Measurements from ENCODE around the gene SLC39A2. TPM values are rescaled to one million over a fixed set of nuclear protein-coding genes. Genes with fewer than 3 reads are reported as not detected.

SLC39A2 gene
- total and polyA plus RNA-seq, 2 donors from 2014 or later = not detected

DNA sequence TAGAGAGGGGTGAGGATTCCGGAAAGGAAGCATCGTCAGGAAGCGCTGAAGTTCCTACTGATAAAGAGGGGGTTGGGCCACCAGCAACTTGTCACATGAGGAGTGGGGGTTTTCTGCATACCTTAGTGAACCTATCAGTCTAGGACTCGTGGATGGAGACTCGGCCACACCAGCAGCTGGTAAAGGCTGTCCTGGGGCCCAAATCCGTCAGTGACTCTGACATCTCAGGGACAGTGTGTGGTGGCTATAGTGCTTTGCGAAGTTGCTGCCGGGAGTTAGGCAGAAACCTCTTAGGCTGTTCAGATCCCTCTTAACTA, 27.4 kb upstream of the SLC39A2 start:
- Histone ChIP-seq H3K27me3 (ENCODE audit: control insufficient read depth, insufficient read depth, low read length) (no peaks in the 10 kb centered on the region), H3K4me3 (ENCODE audit: low read length in 3 of 3) (peak overlapping the region in 2 of 3 donors; percentile 69 to 86), H3K9ac (ENCODE audit: low read length in 3 of 3) (peak overlapping the region in 1 of 3 donors; percentile 41), H3K9me3 (ENCODE audit: control insufficient read depth in 2 of 3, insufficient read depth in 1 of 3, low read length in 3 of 3) (no peaks in the 10 kb centered on the region), H3K36me3 (ENCODE audit: control insufficient read depth in 2 of 3, insufficient read depth in 3 of 3, low read length in 3 of 3) (no peaks in the 10 kb centered on the region), H3K27ac (ENCODE audit: low read depth in 2 of 2, low read length in 2 of 2) (peak overlapping the region in 1 of 2 donors; percentile 23), H3K4me1 (ENCODE audit: control insufficient read depth in 2 of 3, insufficient read depth in 2 of 3, low read depth in 1 of 3, low read length in 3 of 3) (no peaks in the 10 kb centered on the region)
- TF ChIP-seq, protein P1, sequence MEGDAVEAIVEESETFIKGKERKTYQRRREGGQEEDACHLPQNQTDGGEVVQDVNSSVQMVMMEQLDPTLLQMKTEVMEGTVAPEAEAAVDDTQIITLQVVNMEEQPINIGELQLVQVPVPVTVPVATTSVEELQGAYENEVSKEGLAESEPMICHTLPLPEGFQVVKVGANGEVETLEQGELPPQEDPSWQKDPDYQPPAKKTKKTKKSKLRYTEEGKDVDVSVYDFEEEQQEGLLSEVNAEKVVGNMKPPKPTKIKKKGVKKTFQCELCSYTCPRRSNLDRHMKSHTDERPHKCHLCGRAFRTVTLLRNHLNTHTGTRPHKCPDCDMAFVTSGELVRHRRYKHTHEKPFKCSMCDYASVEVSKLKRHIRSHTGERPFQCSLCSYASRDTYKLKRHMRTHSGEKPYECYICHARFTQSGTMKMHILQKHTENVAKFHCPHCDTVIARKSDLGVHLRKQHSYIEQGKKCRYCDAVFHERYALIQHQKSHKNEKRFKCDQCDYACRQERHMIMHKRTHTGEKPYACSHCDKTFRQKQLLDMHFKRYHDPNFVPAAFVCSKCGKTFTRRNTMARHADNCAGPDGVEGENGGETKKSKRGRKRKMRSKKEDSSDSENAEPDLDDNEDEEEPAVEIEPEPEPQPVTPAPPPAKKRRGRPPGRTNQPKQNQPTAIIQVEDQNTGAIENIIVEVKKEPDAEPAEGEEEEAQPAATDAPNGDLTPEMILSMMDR (IDR thresholded peaks at IDR 0.05; ENCODE audit: borderline replicate concordance, extremely low read depth, insufficient read depth) = no peak
- DNase-seq (no peak), FAIRE-seq (no peak)
- intact Hi-C loops (cut with DNase I) = no loop called here

DNA sequence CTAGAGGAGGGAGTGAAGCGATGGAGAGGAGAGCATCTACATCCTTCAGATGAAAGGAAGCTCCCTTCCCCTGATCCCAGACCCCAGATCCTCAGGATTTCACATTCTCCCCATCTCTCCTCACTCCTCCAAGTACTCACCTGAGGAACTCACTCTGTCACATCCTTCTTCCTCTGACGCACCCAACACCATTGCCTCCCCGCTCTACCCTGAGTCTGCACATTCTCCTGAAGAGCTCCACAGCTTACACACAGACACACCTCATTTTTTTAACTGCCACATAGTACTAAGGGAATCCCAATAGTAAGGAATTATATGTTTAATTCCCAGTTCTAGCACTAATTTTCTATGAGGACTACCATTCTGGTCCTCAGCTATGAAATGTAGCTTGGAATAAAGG, 25.6 kb upstream of the SLC39A2 start:
- FAIRE-seq = no peak
- no peak for DNase-seq
- intact Hi-C loops (cut with DNase I) = no loop called here
- no peaks in the 10 kb centered on the region for H3K36me3 ChIP-seq (ENCODE audit: control insufficient read depth in 2 of 3, insufficient read depth in 3 of 3, low read length in 3 of 3)
- no peaks in the 10 kb centered on the region for H3K27me3 ChIP-seq (ENCODE audit: control insufficient read depth, insufficient read depth, low read length)
- no peak overlapping the region for H3K9ac ChIP-seq (ENCODE audit: low read length in 3 of 3)
- H3K4me3 ChIP-seq (ENCODE audit: low read length in 3 of 3) = no peak overlapping the region
- H3K9me3 ChIP-seq (ENCODE audit: control insufficient read depth in 2 of 3, insufficient read depth in 1 of 3, low read length in 3 of 3) = no peaks in the 10 kb centered on the region
- H3K4me1 ChIP-seq (ENCODE audit: control insufficient read depth in 2 of 3, insufficient read depth in 2 of 3, low read depth in 1 of 3, low read length in 3 of 3) = no peaks in the 10 kb centered on the region
- TF ChIP-seq, protein P1 (IDR thresholded peaks at IDR 0.05; ENCODE audit: borderline replicate concordance, extremely low read depth, insufficient read depth) = no peak
- no peak overlapping the region for H3K27ac ChIP-seq (ENCODE audit: low read depth in 2 of 2, low read length in 2 of 2)

- H3K27ac ChIP-seq (ENCODE audit: low read depth in 2 of 2, low read length in 2 of 2) = no peak overlapping the region
- FAIRE-seq (no peak), DNase-seq (no peak)
- no peak overlapping the region for H3K9ac ChIP-seq (ENCODE audit: low read length in 3 of 3)
- H3K9me3 ChIP-seq (ENCODE audit: control insufficient read depth in 2 of 3, insufficient read depth in 1 of 3, low read length in 3 of 3) = no peaks in the 10 kb centered on the region
- H3K4me3 ChIP-seq (ENCODE audit: low read length in 3 of 3) = no peak overlapping the region
- intact Hi-C loops (cut with DNase I) = no loop called here
- H3K36me3 ChIP-seq (ENCODE audit: control insufficient read depth in 2 of 3, insufficient read depth in 3 of 3, low read length in 3 of 3) = no peaks in the 10 kb centered on the region
- H3K4me1 ChIP-seq (ENCODE audit: control insufficient read depth in 2 of 3, insufficient read depth in 2 of 3, low read depth in 1 of 3, low read length in 3 of 3) = no peaks in the 10 kb centered on the region
- TF ChIP-seq, protein P1 (IDR thresholded peaks at IDR 0.05; ENCODE audit: borderline replicate concordance, extremely low read depth, insufficient read depth) = no peak
- H3K27me3 ChIP-seq (ENCODE audit: control insufficient read depth, insufficient read depth, low read length) = no peaks in the 10 kb centered on the region
These were observed 22.8 kb upstream of the SLC39A2 start for GRCh38 chr14:20976291-20976690.

DNA sequence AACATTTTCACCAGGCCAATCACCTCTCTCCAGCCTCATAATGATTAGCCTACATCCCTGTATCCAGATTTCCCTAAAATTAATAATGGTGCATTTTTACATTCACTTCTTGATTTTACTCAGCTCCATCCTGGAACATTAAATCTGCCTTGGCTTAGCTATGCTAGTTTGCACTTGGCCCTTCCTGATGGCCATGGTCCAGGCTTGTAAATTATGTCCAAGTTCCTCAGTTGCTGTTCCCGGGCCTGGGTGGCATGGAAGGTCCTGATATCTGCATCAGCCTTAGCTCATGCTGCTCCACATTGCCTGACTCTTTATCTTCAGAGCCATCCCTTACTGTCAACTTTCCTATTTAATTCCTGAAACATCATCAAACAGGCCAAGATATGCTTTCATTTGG, 20.4 kb upstream of the SLC39A2 start:
- no peak overlapping the region for H3K27ac ChIP-seq (ENCODE audit: low read depth in 2 of 2, low read length in 2 of 2)
- H3K36me3 ChIP-seq (ENCODE audit: control insufficient read depth in 2 of 3, insufficient read depth in 3 of 3, low read length in 3 of 3) = no peaks in the 10 kb centered on the region
- no peak for FAIRE-seq
- no peaks in the 10 kb centered on the region for H3K9me3 ChIP-seq (ENCODE audit: control insufficient read depth in 2 of 3, insufficient read depth in 1 of 3, low read length in 3 of 3)
- H3K4me1 ChIP-seq (ENCODE audit: control insufficient read depth in 2 of 3, insufficient read depth in 2 of 3, low read depth in 1 of 3, low read length in 3 of 3) = peaks cover 0 to 2% (median 0%) of the 10 kb centered on the region in 3 donors
- H3K9ac ChIP-seq (ENCODE audit: low read length in 3 of 3) = no peak overlapping the region
- DNase-seq = no peak
- H3K27me3 ChIP-seq (ENCODE audit: control insufficient read depth, insufficient read depth, low read length) = no peaks in the 10 kb centered on the region
- TF ChIP-seq, protein P1 (IDR thresholded peaks at IDR 0.05; ENCODE audit: borderline replicate concordance, extremely low read depth, insufficient read depth) = no peak
- no peak overlapping the region for H3K4me3 ChIP-seq (ENCODE audit: low read length in 3 of 3)
- intact Hi-C loops (cut with DNase I) = no loop called here
